K562 (cell line): ENCODE measurements around the gene GFOD1. TPM values are rescaled to one million over a fixed set of nuclear protein-coding genes. Genes with fewer than 3 reads are reported as not detected.

Source experiments
- C11orf30 ChIP-seq: fragments of 450-650 bp; IDR thresholded peaks from 2 replicates; pipeline ENCODE4 v1.6.1; 2016; ENCODE audit warnings: low read depth, mild to moderate bottlenecking
- CREB1 ChIP-seq, 2 experiments: sonication (generic) in 1 of 2; formaldehyde crosslinking in 1 of 2; IDR thresholded peaks; 2 replicates each; pipeline versions ENCODE4 v1.6.1 to v1.8.0; 2012 to 2022; ENCODE audit warnings: inconsistent platforms in 1 of 2, mild to moderate bottlenecking in 1 of 2, missing genetic modification reagents in 1 of 2, moderate library complexity in 1 of 2
- DIDO1 ChIP-seq: fragments of 450-650 bp; IDR thresholded peaks from 2 replicates; pipeline ENCODE4 v1.6.1; 2016; ENCODE audit warnings: low read depth, missing biosample characterization, missing genetic modification characterization
- DNMT1 ChIP-seq: fragments of 450-650 bp; IDR thresholded peaks from 2 replicates; pipeline ENCODE4 v1.6.1; 2016; ENCODE audit warnings: antibody characterized with exemption, mild to moderate bottlenecking
- EP300 ChIP-seq: IDR thresholded peaks from 2 replicates; pipeline ENCODE4 v1.6.1; 2012; ENCODE audit warnings: low read length, improper control_type of control experiment
- GATAD2A ChIP-seq: fragments of 450-650 bp; IDR thresholded peaks from 2 replicates; pipeline ENCODE4 v1.6.1; 2017
- HIVEP1 ChIP-seq: fragments of 250-450 bp; sonication (Bioruptor Pico); IDR thresholded peaks from 2 replicates; pipeline ENCODE4 v1.4.0; 2020; ENCODE audit warnings: mild to moderate bottlenecking
- HMG20A ChIP-seq: fragments of 450-650 bp; formaldehyde crosslinking; conservative IDR thresholded peaks from 2 replicates; pipeline ENCODE4 v1.4.0; 2020; ENCODE audit warnings: mild to moderate bottlenecking, mixed read lengths
- HOXB6 ChIP-seq: fragments of 250-450 bp; sonication (Bioruptor Pico); IDR thresholded peaks from 2 replicates; pipeline ENCODE4 v1.5.1; 2022; ENCODE audit warnings: mild to moderate bottlenecking, borderline replicate concordance
- ILF3 ChIP-seq: fragments of 450-650 bp; IDR thresholded peaks from 2 replicates; pipeline ENCODE4 v1.6.1; 2018; ENCODE audit warnings: antibody characterized with exemption, mild to moderate bottlenecking, moderate library complexity, borderline replicate concordance
- NUFIP1 ChIP-seq: fragments of 450-650 bp; IDR thresholded peaks from 2 replicates; pipeline ENCODE4 v1.6.1; 2018; ENCODE audit not compliant: partially characterized antibody
- PCBP2 ChIP-seq: fragments of 200-400 bp; formaldehyde crosslinking; IDR thresholded peaks from 2 replicates; pipeline ENCODE4 v1.6.1; 2018; ENCODE audit warnings: low read length, low read depth, mild to moderate bottlenecking, moderate library complexity; ENCODE audit not compliant: poor library complexity, severe bottlenecking
- POLR3G ChIP-seq: IDR thresholded peaks from 2 replicates; pipeline ENCODE4 v1.6.1; 2011; ENCODE audit not compliant: insufficient read length, insufficient replicate concordance; ENCODE audit errors: extremely low read depth
- PTBP1 ChIP-seq: fragments of 200-400 bp; formaldehyde crosslinking; IDR thresholded peaks from 2 replicates; pipeline ENCODE4 v1.6.1; 2017; ENCODE audit warnings: low read depth, low read length
- PYGO2 ChIP-seq: fragments of 450-650 bp; IDR thresholded peaks from 2 replicates; pipeline ENCODE4 v1.6.1; 2016; ENCODE audit warnings: mild to moderate bottlenecking, missing genetic modification characterization, moderate library complexity, missing compliant biosample characterization
- SMAD3 ChIP-seq: fragments of 450-650 bp; formaldehyde crosslinking; conservative IDR thresholded peaks from 2 replicates; pipeline ENCODE4 v1.4.0; 2020; ENCODE audit warnings: mild to moderate bottlenecking
- TEAD1 ChIP-seq, 2 experiments: fragments of 450-650 bp in 1 of 2; sonication (generic) in 1 of 2; formaldehyde crosslinking; IDR thresholded peaks; 2 replicates each; pipeline versions ENCODE4 v1.4.0 to v1.8.0; 2020 to 2022; ENCODE audit warnings: mild to moderate bottlenecking in 2 of 2, missing genetic modification reagents in 1 of 2
- TEAD4 ChIP-seq, 2 experiments: sonication (generic) in 1 of 2; formaldehyde crosslinking in 1 of 2; IDR thresholded peaks; 2 replicates each; pipeline versions ENCODE4 v1.6.1 to v1.8.0; 2012 to 2022; ENCODE audit warnings: borderline replicate concordance in 1 of 2, inconsistent platforms in 1 of 2, low read length in 1 of 2, mild to moderate bottlenecking in 1 of 2, missing genetic modification reagents in 1 of 2
- TOE1 ChIP-seq, 2 experiments: fragments of 450-650 bp in 1 of 2; sonication (generic) in 1 of 2; formaldehyde crosslinking in 1 of 2; IDR thresholded peaks; 2 replicates each; pipeline versions ENCODE4 v1.7.1 to v1.8.0; 2016 to 2022; ENCODE audit warnings: borderline replicate concordance in 2 of 2, mild to moderate bottlenecking in 2 of 2, antibody characterized with exemption in 1 of 2, inconsistent platforms in 1 of 2, low read depth in 1 of 2, missing genetic modification reagents in 1 of 2, moderate library complexity in 1 of 2
- TRIM28 ChIP-seq: fragments of 450-650 bp; IDR thresholded peaks from 2 replicates; pipeline ENCODE4 v1.6.1; 2017
- TSC22D4 ChIP-seq: fragments of 450-650 bp; IDR thresholded peaks from 2 replicates; pipeline ENCODE4 v1.6.1; 2016; ENCODE audit warnings: missing genetic modification characterization, missing biosample characterization, control low read depth
- ZNF217 ChIP-seq: sonication (generic); formaldehyde crosslinking; IDR thresholded peaks from 2 replicates; pipeline ENCODE4 v1.8.0; 2022; ENCODE audit warnings: mild to moderate bottlenecking, missing genetic modification reagents
- ZNF23 ChIP-seq: fragments of 250-450 bp; sonication (Bioruptor Pico); IDR thresholded peaks from 2 replicates; pipeline ENCODE4 v1.4.0; 2020; ENCODE audit warnings: mild to moderate bottlenecking
- ZNF280A ChIP-seq: fragments of 450-650 bp; IDR thresholded peaks from 2 replicates; pipeline ENCODE4 v1.6.1; 2018; ENCODE audit warnings: mild to moderate bottlenecking, low read depth; ENCODE audit not compliant: partially characterized antibody
- polyA plus RNA-seq, 8 experiments: library from polyadenylated mRNA; depleted of rRNA in 4 of 8; stranded (reverse) in 5 of 8; unstranded in 3 of 8; fragments of >200 nt; fragmentation: Nextera tagmentation in 2 of 8; fragmentation: Illumina TruSeq in 1 of 8; extraction: Ambion mirVana in 2 of 8; extraction: Trizol in 1 of 8; gene quantifications; 2 replicates each; pipeline versions ENCODE4 v1.2.1 to v1.2.3, GENCODE V29; 2011 to 2014; ENCODE audit warnings: inconsistent platforms in 1 of 8, missing spikeins in 1 of 8
- total RNA-seq, 7 experiments: library from RNA; depleted of rRNA in 6 of 7; stranded (reverse); fragments of >200 nt in 6 of 7; fragmentation: Illumina TruSeq in 2 of 7; extraction: Trizol in 2 of 7; gene quantifications; 2 replicates each; pipeline versions ENCODE4 v1.2.1 to v1.2.3, GENCODE V29; 2011 to 2021; ENCODE audit warnings: low replicate concordance in 1 of 7
- TF ChIP-seq, protein P1 (sequence below): fragments of 450-650 bp; IDR thresholded peaks from 2 replicates; pipeline ENCODE4 v1.6.1; 2016; ENCODE audit warnings: missing biosample characterization, missing genetic modification characterization

Gene GFOD1
- total and polyA plus RNA-seq, 9 of the 15 experiments (the other 6 are each of a cell fraction or from before 2014, with no cell fraction given): 3.8 to 12.0 (median 8.2) TPM

- TF ChIP-seq HMG20A (CRISPR knock-in tag) (no peak), TOE1 (IDR thresholded peaks at IDR 0.05; ENCODE audit: borderline replicate concordance) (no peak), TOE1 (CRISPR knock-in tag; IDR thresholded peaks at IDR 0.05; ENCODE audit: borderline replicate concordance, low read depth) (no peak), DIDO1 (no peak), DNMT1 (no peak), ILF3 (no peak), HOXB6 (CRISPR knock-in tag) (no peak), CREB1 (IDR thresholded peaks at IDR 0.05) (peak; percentile 59), CREB1 (CRISPR knock-in tag; IDR thresholded peaks at IDR 0.05) (no peak), C11orf30 (peak; percentile 80), TEAD4 (IDR thresholded peaks at IDR 0.05; ENCODE audit: low read length) (peak; percentile 99), TEAD4 (CRISPR knock-in tag; IDR thresholded peaks at IDR 0.05; ENCODE audit: borderline replicate concordance) (peak; percentile 90; the same call in 1 of the 2 replicates), SMAD3 (CRISPR knock-in tag) (0 out of 2 replicates have a peak, but pooled peaks have one; percentile 5), HIVEP1 (CRISPR knock-in tag) (no peak), PTBP1 (no peak), ZNF217 (CRISPR knock-in tag) (no peak), TSC22D4 (no peak), ZNF23 (CRISPR knock-in tag) (no peak), PCBP2 (no peak), NUFIP1 (no peak), EP300 (peak; percentile 89), POLR3G (no peak), GATAD2A (no peak), ZNF280A (no peak), TEAD1 (CRISPR knock-in tag; IDR thresholded peaks at IDR 0.05) (peak; percentile 99 to 100), TRIM28 (no peak), PYGO2 (tag) (no peak)
- TF ChIP-seq, protein P1, sequence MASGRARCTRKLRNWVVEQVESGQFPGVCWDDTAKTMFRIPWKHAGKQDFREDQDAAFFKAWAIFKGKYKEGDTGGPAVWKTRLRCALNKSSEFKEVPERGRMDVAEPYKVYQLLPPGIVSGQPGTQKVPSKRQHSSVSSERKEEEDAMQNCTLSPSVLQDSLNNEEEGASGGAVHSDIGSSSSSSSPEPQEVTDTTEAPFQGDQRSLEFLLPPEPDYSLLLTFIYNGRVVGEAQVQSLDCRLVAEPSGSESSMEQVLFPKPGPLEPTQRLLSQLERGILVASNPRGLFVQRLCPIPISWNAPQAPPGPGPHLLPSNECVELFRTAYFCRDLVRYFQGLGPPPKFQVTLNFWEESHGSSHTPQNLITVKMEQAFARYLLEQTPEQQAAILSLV: no peak
Measured at GRCh38 chr6:13355043-13355945, 132.1 kb downstream of the GFOD1 start (continued).
